KMS-11 (cell line): ENCODE data around the gene MT1F.

Source experiments
- H2AFZ ChIP-seq: fragments of 200-600 bp; sonication (generic); 2 replicates; pipeline ENCODE4 v1.6.1; 2016; ENCODE audit warnings: antibody characterized with exemption, mixed run types, low read depth
- H3K27ac ChIP-seq: fragments of 200-600 bp; sonication (generic); 2 replicates; pipeline ENCODE4 v1.6.1; 2016; ENCODE audit warnings: mild to moderate bottlenecking, mixed run types
- H3K27me3 ChIP-seq: fragments of 200-600 bp; sonication (generic); 2 replicates; pipeline ENCODE4 v1.6.1; 2017; ENCODE audit warnings: mild to moderate bottlenecking, low read depth, mixed run types, moderate library complexity; ENCODE audit not compliant: insufficient read depth
- H3K36me3 ChIP-seq: fragments of 200-600 bp; sonication (generic); 2 replicates; pipeline ENCODE4 v1.6.1; 2017; ENCODE audit warnings: mild to moderate bottlenecking, mixed run types; ENCODE audit not compliant: insufficient read depth
- H3K4me1 ChIP-seq: fragments of 200-600 bp; sonication (generic); 2 replicates; pipeline ENCODE4 v1.6.1; 2016; ENCODE audit warnings: mild to moderate bottlenecking, low read depth, mixed run types; ENCODE audit not compliant: poor library complexity, severe bottlenecking
- H3K4me2 ChIP-seq: fragments of 200-600 bp; sonication (generic); 2 replicates; pipeline ENCODE4 v1.7.0; 2016; ENCODE audit warnings: mild to moderate bottlenecking, mixed run types
- H3K4me3 ChIP-seq: fragments of 200-600 bp; sonication (generic); IDR thresholded peaks from 2 replicates; pipeline ENCODE4 v1.6.1; 2017; ENCODE audit warnings: low read depth, low read length, mixed read lengths; ENCODE audit not compliant: insufficient read depth
- H3K79me2 ChIP-seq: fragments of 200-600 bp; sonication (generic); 2 replicates; pipeline ENCODE4 v1.6.1; 2016; ENCODE audit warnings: low read depth, mixed run types; ENCODE audit not compliant: insufficient read depth
- H3K9ac ChIP-seq: fragments of 200-600 bp; sonication (generic); 2 replicates; pipeline ENCODE4 v1.6.1; 2016; ENCODE audit warnings: mild to moderate bottlenecking, mixed run types
- H4K20me1 ChIP-seq: fragments of 200-600 bp; sonication (generic); 2 replicates; pipeline ENCODE4 v1.6.1; 2016; ENCODE audit warnings: mild to moderate bottlenecking, mixed run types; ENCODE audit not compliant: insufficient read depth
- CTCF ChIP-seq: fragments of 200-600 bp; sonication (generic); conservative IDR thresholded peaks from 2 replicates; pipeline ENCODE4 v1.6.1; 2017; ENCODE audit warnings: low read depth, mild to moderate bottlenecking, antibody characterized with exemption, low read length, moderate library complexity, mixed read lengths

MT1F gene

GRCh38 chr16:56645311-56645710 is 12.4 kb upstream of the MT1F start:
- no peak overlapping the region for H3K4me3 ChIP-seq
- no peak for TF ChIP-seq CTCF
- no peak overlapping the region for H3K9ac ChIP-seq
- H3K79me2 ChIP-seq: no peaks in the 10 kb centered on the region
- no peaks in the 10 kb centered on the region for H3K36me3 ChIP-seq
- no peak overlapping the region for H2AFZ ChIP-seq
- H4K20me1 ChIP-seq: no peaks in the 10 kb centered on the region
- no peaks in the 10 kb centered on the region for H3K27me3 ChIP-seq
- H3K27ac ChIP-seq: no peak overlapping the region
- H3K4me2 ChIP-seq: no peak overlapping the region
- H3K4me1 ChIP-seq: peaks cover 7% of the 10 kb centered on the region

- Histone ChIP-seq H3K27me3 (no peaks in the 10 kb centered on the region), H3K27ac (no peak overlapping the region)
- no peak for TF ChIP-seq CTCF
These were observed 11.9 kb upstream of the MT1F start for GRCh38 chr16:56645838-56646237.

GRCh38 chr16:56647641-56648431 is 9.9 kb upstream of the MT1F start:
- H4K20me1 ChIP-seq: no peaks in the 10 kb centered on the region
- H3K4me2 ChIP-seq: no peak overlapping the region
- H2AFZ ChIP-seq: no peak overlapping the region
- no peak overlapping the region for H3K27ac ChIP-seq
- no peaks in the 10 kb centered on the region for H3K36me3 ChIP-seq
- TF ChIP-seq CTCF: no peak
- no peak overlapping the region for H3K9ac ChIP-seq
- no peaks in the 10 kb centered on the region for H3K27me3 ChIP-seq
- peaks cover 7% of the 10 kb centered on the region for H3K4me1 ChIP-seq
- no peak overlapping the region for H3K4me3 ChIP-seq
- no peaks in the 10 kb centered on the region for H3K79me2 ChIP-seq

More at GRCh38 chr16:56645838-56646237, 11.9 kb upstream of the MT1F start:
- H4K20me1 ChIP-seq: no peaks in the 10 kb centered on the region
- no peak overlapping the region for H3K4me2 ChIP-seq
- no peak overlapping the region for H3K4me3 ChIP-seq
- no peaks in the 10 kb centered on the region for H3K36me3 ChIP-seq
- H3K9ac ChIP-seq: no peak overlapping the region
- H3K79me2 ChIP-seq: no peaks in the 10 kb centered on the region
- H2AFZ ChIP-seq: no peak overlapping the region
- H3K4me1 ChIP-seq: peaks cover 7% of the 10 kb centered on the region

GRCh38 chr16:56649271-56649670 is 8.5 kb upstream of the MT1F start:
- H3K36me3 ChIP-seq: no peaks in the 10 kb centered on the region
- no peaks in the 10 kb centered on the region for H3K4me1 ChIP-seq
- H3K4me3 ChIP-seq: no peak overlapping the region
- H3K4me2 ChIP-seq: no peak overlapping the region
- TF ChIP-seq CTCF: no peak
- no peak overlapping the region for H2AFZ ChIP-seq
- no peak overlapping the region for H3K27ac ChIP-seq
- no peaks in the 10 kb centered on the region for H3K79me2 ChIP-seq
- no peak overlapping the region for H3K9ac ChIP-seq
- H3K27me3 ChIP-seq: no peaks in the 10 kb centered on the region
- no peaks in the 10 kb centered on the region for H4K20me1 ChIP-seq
